ENCODE measurements around the gene BAIAP2.
"Not testable (repeated sequence)": the region's sequence is repeated elsewhere in the genome, so short reads cannot be mapped to it uniquely, and the experiment has no call there.

Gene BAIAP2

DNA sequence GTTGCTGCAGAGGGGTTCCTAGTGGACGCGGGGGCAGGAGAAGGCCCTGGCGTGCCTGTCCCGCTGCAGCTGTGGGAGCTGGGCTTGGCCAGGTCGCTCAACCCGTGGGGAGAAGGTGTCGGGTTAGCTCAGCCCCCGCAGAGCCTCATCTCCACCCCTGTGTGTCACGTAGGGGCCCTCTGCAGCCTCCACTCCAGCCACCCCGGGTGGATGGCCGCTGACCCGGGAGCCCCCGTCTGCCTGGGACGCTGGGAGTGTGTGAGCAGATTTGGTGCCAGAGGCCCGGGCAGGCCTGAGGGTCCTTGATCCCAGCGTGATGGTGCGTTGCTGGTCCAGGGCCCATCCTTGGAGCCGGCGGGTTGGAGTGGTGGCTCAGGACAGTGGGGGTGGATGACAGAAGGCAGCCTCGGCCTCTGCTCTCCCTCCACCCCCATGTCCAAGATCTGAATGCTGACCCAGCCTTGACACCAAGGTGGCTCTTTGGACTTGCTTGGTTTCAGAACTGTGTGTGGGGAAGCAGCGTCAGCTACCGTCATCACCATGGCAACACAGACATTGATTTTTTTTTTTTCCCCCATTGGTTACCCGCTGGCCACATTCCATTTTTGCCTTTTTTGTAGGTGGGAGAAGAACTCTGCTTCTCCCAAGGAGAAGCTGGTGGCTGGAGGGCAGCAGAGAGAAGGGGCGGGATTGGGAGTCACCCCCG is 35.7 kb downstream of the BAIAP2 start:
- no peak for DNase-seq

GRCh38 chr17:81071761-81072741 is 37.1 kb downstream of the BAIAP2 start:
- DNase-seq: no peak

GRCh38 chr17:81073967-81074839 is 39.3 kb downstream of the BAIAP2 start:
- no peak for DNase-seq

DNA sequence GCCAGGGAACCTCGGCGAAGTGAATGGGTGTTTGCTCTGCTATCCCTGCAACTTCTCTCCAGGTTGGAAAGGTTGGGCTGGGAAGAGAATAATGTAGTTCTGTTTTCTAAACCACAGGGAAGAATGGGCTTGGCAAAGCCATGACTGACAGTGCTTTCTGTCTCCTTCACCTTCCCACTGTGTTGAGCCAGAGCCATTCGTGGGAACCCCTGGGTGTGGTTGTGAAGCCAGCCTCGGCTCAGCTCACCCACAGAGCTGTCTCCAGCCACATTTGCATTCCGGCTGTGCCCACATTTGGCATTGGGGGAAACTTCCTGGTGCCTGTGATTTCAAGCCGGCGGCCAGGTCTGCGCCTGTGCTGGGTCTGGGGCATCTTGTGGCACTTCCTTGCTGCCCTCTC is 39.9 kb downstream of the BAIAP2 start:
- no peak for DNase-seq

DNA sequence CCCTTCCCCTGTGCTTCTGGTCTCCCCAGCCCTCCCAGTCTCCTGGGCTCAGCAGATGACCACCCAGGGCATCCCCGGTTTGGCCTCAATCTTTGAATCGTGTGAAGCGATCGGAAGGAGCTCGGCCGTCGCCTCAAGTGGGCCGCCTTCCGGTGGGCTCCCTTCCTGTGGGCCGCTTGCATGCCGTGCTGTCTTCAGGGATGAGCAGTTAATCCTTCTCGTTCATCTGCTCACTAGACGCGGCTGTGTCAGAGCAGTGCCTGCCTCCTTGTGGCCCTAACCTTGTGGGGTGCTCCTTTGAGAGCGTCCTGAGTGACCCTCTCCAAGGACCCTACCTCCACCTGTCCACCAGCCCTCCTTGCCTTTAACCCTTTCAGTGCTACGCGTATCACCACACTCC is 40.4 kb downstream of the BAIAP2 start:
- peak; percentile 86 to 94 for DNase-seq

DNA sequence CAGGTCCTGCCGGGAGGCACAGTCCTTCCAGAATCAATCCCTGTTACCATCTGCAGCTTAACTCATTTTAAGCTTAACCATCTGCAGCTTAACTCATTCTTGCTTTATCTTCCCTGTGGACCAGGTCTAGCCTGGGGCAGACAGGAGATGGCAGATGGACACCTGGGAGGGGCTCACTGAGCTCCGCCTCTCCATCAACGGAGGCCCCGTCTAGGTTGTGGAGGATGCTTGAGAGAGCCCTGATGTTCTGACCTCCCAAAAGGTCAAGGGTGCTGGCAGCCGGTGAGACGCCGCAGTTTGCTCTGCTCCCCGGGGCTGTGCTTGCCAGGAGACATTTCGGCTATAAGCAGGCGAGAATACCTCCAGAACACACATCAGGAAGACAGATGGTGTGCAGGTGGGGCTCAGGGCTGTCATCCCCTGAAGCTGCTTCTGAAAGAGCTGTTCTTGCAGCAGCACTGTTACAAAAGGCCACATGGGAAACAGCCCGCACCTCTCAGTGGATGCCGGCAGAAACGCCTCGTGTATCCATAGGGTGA is 41.3 kb downstream of the BAIAP2 start:
- DNase-seq: peak; percentile 100

- DNase-seq: not testable (repeated sequence)
Observed at GRCh38 chr17:81078026-81078913, 43.3 kb downstream of the BAIAP2 start.

GRCh38 chr17:81080019-81080418 is 45.1 kb downstream of the BAIAP2 start:
- no peak for DNase-seq

DNA sequence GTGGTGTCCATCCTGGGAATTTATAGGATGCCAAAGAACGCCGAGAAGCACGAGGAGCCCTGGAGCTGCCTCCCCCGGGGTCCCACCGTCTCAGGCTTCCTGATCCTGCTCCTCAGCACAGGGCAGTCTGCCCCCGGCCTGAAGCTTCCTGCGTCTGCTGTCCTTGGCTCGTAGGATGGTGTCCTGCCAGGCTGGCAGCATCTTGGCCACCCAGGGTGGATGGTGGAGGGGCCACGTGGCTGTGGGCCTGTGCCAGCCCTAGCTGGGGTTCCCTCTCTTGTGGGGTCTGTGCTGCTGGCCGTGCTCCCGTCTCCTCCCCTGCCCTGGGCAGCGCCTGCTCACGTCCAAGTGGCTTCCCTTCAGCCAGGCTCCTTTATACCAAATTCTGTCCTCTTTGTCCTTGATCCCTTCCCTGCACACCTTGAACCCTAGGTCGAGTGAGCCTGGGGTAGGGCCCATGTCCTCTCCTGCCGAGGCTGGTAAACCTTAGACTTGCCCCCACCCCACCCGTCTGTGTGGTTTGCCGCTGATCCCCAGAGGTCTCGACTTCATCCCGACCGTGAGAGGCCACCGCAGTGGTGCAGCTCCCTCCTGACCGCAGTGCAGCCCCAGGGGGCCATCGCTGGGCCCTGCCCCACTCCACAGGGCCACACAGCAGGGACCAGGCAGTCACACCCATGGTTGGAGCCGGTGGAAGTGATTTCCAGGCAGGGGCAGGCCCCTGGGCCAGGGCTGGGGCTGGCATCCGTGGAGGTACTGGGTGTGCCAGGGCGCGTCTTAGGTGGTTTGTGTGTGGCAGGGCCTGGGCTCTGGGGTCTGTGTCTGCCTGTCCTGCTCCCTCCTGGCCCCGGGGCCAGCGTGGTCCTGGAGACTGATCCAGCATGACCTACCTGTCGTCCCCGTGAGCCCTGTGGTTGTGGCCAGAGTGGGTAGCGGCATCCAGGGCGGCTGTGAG is 46.5 kb downstream of the BAIAP2 start:
- no peak for DNase-seq

DNA sequence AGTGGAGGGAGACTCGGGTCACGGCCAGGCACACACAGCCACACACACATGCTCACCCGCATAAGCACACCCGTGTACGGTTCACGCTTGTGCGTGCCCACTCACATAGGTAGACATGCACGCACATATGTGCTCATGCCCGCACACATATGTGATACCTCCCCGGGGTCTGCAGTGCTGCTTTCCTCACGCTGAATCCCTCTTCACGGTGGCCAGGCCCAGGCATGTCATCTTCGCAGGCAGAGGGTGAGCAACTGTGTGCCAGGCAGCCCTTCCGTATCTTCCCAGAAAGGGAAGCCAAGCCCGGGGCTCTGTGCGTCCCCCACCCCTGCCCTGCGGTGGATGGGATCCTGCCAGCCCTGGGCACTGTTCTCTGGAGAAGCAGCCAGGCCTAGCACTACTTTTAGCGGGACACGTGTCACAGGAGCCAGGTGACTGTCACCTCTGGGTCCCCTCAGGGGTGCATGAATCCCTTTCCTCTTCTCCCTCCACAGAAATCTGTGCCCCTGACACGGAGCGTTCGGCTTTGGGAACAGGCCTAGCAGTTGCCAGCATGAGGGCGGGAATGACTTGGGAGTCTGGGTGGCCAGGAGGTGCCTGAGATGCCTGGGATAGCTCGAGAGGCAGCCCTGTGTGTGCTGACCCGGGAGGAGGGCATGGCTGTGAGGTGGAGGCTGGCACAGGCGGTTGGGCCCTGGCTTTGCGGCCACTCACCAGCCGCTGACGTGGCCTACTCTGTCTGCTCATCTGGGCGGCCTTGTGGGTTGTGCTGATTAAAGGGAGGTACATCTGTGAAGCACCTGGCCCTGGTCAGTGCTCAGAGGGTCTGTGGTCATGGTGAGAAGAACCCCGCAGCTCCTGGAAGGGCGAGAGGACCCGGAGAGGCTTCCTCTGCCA is 47.5 kb downstream of the BAIAP2 start:
- DNase-seq: no peak

- no peak for DNase-seq
Observed at GRCh38 chr17:81083125-81083765, 48.3 kb downstream of the BAIAP2 start.

DNA sequence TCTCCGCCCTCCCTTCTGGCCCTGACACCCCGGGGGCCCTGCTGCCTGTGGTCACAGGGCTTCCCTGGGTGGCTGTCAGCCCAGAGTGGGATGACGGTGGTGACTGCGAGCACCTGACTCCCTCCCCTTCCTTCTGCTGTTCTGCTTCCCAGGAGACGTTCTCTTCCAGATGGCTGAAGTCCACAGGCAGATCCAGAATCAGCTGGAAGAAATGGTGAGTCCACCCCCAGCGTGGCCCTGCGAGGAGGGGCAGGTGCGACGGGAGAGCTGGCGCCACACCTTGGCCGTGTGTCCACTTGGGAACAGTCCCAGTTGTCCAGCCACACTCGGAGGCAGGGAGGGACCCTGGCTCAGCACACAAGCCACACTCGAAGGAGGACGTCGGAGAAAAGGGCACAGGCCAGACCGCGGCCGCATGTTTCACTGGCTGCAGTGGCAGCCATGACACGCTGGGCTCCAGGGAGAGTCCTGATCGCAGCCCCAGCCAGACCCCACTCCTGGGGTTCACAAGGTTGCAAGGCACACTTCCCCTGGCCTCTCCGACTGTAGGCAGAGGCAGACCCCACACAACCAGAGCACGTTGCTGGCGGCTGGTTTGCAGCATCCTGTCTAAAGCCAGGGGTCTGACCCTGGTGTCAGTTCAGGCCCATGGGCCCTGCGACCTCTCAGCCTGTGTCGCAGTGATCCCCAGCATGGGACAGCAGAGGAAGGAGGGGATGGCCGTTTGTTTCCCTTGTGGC is 49.9 kb downstream of the BAIAP2 start:
- no peak for DNase-seq

GRCh38 chr17:81085420-81085911 is 50.5 kb downstream of the BAIAP2 start:
- DNase-seq: no peak

DNA sequence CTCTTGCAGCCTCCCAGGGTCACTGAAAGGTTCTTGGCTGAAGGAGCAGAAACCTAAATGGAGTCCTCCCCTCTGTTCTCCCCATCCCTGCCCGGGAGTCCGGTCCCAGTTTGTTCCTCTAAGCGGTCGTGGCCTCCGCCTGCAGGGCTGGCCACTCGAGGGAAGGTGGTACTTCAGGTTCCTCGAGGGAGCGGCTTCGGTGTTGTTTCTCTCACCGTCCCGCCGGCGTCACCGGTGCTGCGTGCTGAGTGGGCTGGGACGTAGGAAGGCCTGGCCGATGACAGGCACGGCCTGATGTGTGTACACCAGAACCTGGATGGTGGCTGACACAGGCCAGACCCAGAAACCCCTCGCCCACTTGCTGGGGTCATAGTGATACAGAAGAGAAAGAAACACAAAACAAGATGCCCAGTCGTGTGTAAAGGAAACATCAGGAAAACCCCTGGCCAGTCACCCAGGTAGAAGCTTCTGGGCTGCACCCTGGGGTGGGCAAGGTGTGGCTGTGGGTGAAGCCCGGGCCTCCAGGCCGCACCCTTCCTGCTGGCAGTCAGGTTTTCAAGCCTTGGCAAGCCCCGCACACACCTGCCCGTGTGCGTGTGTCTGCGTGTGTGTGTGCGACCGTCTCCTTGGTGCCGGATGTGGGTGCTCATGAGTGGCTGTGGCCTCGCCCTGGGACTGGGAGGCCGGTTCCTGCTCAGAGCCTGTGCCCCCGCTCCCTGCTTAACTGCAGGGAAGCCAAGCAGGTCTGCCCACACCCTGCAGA is 52.0 kb downstream of the BAIAP2 start:
- DNase-seq: no peak

DNA sequence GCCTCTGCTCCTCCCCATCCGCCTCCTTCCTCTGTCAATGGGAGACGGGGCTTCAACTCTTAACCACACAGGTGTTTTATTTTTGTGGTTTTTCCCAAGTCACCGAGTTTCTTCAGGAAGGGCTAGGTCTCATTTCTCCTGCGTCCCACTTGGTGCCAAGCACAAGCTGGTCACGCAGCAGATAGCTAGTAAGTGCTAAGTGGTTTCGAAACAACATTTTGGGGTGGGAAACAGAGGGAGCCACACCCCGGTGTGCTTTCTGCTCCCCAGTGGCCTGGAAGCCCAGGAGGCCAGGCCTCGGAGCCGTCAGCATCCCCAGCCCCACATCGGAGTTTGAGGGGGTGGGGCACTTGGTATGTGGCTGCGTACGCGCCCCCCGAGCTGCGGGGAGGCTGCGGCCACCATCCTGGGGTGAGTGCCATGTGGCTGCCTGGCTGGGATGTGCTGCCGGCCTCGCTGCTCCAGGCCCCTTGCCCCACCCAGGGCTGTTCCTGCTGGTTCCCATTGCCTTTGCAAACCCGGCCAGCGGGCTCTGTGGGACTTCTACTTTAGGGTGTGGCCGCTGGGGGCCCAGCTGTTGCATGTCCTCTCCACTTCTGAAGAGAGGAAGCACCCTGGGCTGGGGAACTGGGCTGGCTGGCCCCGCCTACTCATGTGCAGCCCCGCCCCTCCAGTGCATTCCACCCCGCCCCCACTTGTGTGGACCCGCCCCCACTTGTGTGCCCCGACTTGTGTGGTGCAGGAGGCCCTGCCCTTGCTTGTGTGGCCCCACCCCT is 55.6 kb downstream of the BAIAP2 start:
- DNase-seq: peak in 1 of 2 experiments; percentile 54

- DNase-seq: no peak
Observed at GRCh38 chr17:81091154-81091553, 56.2 kb downstream of the BAIAP2 start.

All from NCI-H524 (cell line).